GM23248 (cell line): ENCODE results near the gene PRR23C.

Experiments
- EZH2 ChIP-seq: fragments of 200-600 bp; sonication (generic); IDR thresholded peaks from 2 replicates; pipeline ENCODE4 v1.6.1; 2018; ENCODE audit warnings: antibody characterized with exemption, mild to moderate bottlenecking; ENCODE audit not compliant: insufficient read depth, poor library complexity, severe bottlenecking
- EZH2phosphoT487 ChIP-seq: fragments of 200-600 bp; sonication (generic); IDR thresholded peaks from 2 replicates; pipeline ENCODE4 v1.6.1; 2018; ENCODE audit warnings: antibody characterized with exemption, moderate library complexity, mild to moderate bottlenecking, low read depth; ENCODE audit not compliant: insufficient read depth

- TF ChIP-seq EZH2 (no peak), EZH2phosphoT487 (no peak)
Measured at GRCh38 chr3:139087621-139088020, 42.9 kb upstream of the PRR23C start.
